Panc1 (cell line): ENCODE measurements around the gene DIAPH2. TPM values are rescaled to one million over a fixed set of nuclear protein-coding genes. Genes with fewer than 3 reads are reported as not detected.

ENCODE experiments used
- ATAC-seq: fragments of 200-7000 bp; cut with Tn5 transposase; 2 replicates; pipeline ENCODE4 v1.9.1; 2020; ENCODE audit warnings: mild to moderate bottlenecking, moderate library complexity
- BruUV-seq: library from RNA; stranded (reverse); fragments of 400-500 nt; replicated peaks from 2 replicates; lab custom pipeline; 2021; lab: Mats Ljungman, UMichigan
- CTCF ChIA-PET: fragments of 300-600 bp; sonication (Branson Sonifier 250); formaldehyde crosslinking; loops from one replicate; lab custom pipeline; 2022; ENCODE audit warnings: antibody characterized with exemption; lab: Charles Lee
- POLR2A ChIA-PET: fragments of 300-600 bp; sonication (Branson Sonifier 250); formaldehyde crosslinking; loops from one replicate; lab custom pipeline; 2022; ENCODE audit warnings: antibody characterized with exemption; lab: Charles Lee
- DNase-seq: peaks from one replicate; pipeline ENCODE4 v3.0.0-alpha.2; 2010; ENCODE audit warnings: low read depth, low spot score
- H3K27ac ChIP-seq: 2 replicates; pipeline ENCODE4 v1.5.1; 2011; ENCODE audit warnings: mild to moderate bottlenecking, low read length, inconsistent platforms
- H3K27me3 ChIP-seq: fragments of 200-500 bp; sonication (Bioruptor generic); 2 replicates; pipeline ENCODE4 v1.6.0; 2014; ENCODE audit warnings: low read length, inconsistent platforms; ENCODE audit not compliant: control insufficient read depth, insufficient read depth
- H3K36me3 ChIP-seq: fragments of 200-500 bp; sonication (Bioruptor generic); 2 replicates; pipeline ENCODE4 v1.5.1; 2014; ENCODE audit warnings: inconsistent platforms, mild to moderate bottlenecking, low read length, moderate library complexity; ENCODE audit not compliant: control insufficient read depth, insufficient read depth
- H3K4me1 ChIP-seq: 2 replicates; pipeline ENCODE4 v1.5.1; 2011; ENCODE audit warnings: inconsistent platforms, mild to moderate bottlenecking, low read length, moderate library complexity; ENCODE audit not compliant: control insufficient read depth, insufficient read depth
- H3K4me3 ChIP-seq, 2 experiments: 2 replicates each; pipeline ENCODE4 v1.5.1; 2011 to 2012; ENCODE audit warnings: low read depth in 2 of 2, low read length in 2 of 2, mild to moderate bottlenecking in 2 of 2, inconsistent platforms in 1 of 2, moderate library complexity in 1 of 2
- H3K9me3 ChIP-seq: fragments of 200-500 bp; sonication (Bioruptor generic); 2 replicates; pipeline ENCODE4 v1.5.1; 2014; ENCODE audit warnings: low read depth, mild to moderate bottlenecking, inconsistent platforms, low read length, moderate library complexity; ENCODE audit not compliant: control insufficient read depth, insufficient read depth
- POLR2AphosphoS5 ChIP-seq: IDR thresholded peaks from 2 replicates; pipeline ENCODE4 v1.6.1; 2012; ENCODE audit warnings: mild to moderate bottlenecking, low read depth, low read length, moderate library complexity
- SIN3A ChIP-seq: IDR thresholded peaks from 2 replicates; pipeline ENCODE4 v1.6.1; 2012; ENCODE audit warnings: low read depth, mild to moderate bottlenecking, low read length, moderate library complexity, borderline replicate concordance; ENCODE audit not compliant: insufficient read depth
- TCF7L2 ChIP-seq: IDR thresholded peaks from 2 replicates; pipeline ENCODE4 v1.6.1; 2011; ENCODE audit warnings: mild to moderate bottlenecking, low read depth, low read length, inconsistent platforms
- in situ Hi-C: cut with HindIII; loops from 2 replicates; pipeline ENCODE4 v1.10.0; 2016; ENCODE audit warnings: low sequenced_read_pairs, low pct_unique_long_range_greater_than_20kb
- intact Hi-C: fragments of 100-400 bp; cut with micrococcal nuclease; formaldehyde crosslinking; loops from one replicate; pipeline ENCODE4 v1.10.0; 2022; ENCODE audit not compliant: unreplicated experiment
- total RNA-seq: library from RNA; stranded (reverse); gene quantifications from one replicate; pipeline ENCODE4 v1.2.1, GENCODE V29; 2021; ENCODE audit not compliant: unreplicated experiment
- TF ChIP-seq, protein P1 (sequence below), 2 experiments: IDR thresholded peaks; 2 replicates each; pipeline ENCODE4 v1.6.1; 2011 to 2012; ENCODE audit warnings: low read depth in 2 of 2, control low read depth in 1 of 2, low read length in 1 of 2, mild to moderate bottlenecking in 1 of 2, moderate library complexity in 1 of 2; ENCODE audit not compliant: insufficient read depth in 1 of 2
- TF ChIP-seq, protein P2 (sequence below): fragments of 450-650 bp; IDR thresholded peaks from 2 replicates; pipeline ENCODE4 v1.5.1; 2017; ENCODE audit warnings: mild to moderate bottlenecking

Gene DIAPH2
- total RNA-seq, 1 experiment from 2014 or later = 17.0 TPM

DNA sequence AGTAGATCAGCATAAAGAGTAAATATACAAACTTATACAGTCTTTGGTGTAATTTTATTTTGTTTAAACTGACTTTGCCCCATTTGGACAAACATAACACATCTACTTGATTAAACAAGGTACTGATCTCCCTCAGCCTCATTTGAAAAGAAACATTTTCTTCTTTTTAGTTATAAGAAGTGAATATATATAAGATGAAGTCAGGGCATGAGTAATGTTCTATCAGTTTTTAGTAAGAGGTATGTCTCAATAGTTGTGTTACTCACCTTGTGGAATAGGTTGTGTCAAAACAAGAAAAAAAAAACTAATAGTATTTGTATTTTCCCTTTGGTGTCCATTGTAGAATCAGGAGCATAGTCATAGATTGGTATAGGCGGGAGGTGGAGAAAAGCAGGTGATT lies 526.4 kb downstream of the DIAPH2 start:
- ATAC-seq (no peak), DNase-seq (no peak)
- Histone ChIP-seq H3K36me3 (no peaks in the 10 kb centered on the region), H3K9me3 (no peaks in the 10 kb centered on the region), H3K4me1 (no peaks in the 10 kb centered on the region), H3K27ac (no peak overlapping the region), H3K4me3 (no peak overlapping the region), H3K27me3 (no peaks in the 10 kb centered on the region)
- intact Hi-C loops (no loop called here), in situ Hi-C loops (no loop called here)
- POLR2A ChIA-PET = no interaction called here
- CTCF ChIA-PET = no interaction called here
- no TSS peak for BruUV-seq
- TF ChIP-seq, protein P1, sequence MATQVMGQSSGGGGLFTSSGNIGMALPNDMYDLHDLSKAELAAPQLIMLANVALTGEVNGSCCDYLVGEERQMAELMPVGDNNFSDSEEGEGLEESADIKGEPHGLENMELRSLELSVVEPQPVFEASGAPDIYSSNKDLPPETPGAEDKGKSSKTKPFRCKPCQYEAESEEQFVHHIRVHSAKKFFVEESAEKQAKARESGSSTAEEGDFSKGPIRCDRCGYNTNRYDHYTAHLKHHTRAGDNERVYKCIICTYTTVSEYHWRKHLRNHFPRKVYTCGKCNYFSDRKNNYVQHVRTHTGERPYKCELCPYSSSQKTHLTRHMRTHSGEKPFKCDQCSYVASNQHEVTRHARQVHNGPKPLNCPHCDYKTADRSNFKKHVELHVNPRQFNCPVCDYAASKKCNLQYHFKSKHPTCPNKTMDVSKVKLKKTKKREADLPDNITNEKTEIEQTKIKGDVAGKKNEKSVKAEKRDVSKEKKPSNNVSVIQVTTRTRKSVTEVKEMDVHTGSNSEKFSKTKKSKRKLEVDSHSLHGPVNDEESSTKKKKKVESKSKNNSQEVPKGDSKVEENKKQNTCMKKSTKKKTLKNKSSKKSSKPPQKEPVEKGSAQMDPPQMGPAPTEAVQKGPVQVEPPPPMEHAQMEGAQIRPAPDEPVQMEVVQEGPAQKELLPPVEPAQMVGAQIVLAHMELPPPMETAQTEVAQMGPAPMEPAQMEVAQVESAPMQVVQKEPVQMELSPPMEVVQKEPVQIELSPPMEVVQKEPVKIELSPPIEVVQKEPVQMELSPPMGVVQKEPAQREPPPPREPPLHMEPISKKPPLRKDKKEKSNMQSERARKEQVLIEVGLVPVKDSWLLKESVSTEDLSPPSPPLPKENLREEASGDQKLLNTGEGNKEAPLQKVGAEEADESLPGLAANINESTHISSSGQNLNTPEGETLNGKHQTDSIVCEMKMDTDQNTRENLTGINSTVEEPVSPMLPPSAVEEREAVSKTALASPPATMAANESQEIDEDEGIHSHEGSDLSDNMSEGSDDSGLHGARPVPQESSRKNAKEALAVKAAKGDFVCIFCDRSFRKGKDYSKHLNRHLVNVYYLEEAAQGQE (IDR thresholded peaks at IDR 0.05; ENCODE audit: insufficient read depth in 1 of 2, low read depth in 2 of 2, low read length in 1 of 2) = no peak
- TF ChIP-seq TCF7L2 = no peak
- no peak for TF ChIP-seq POLR2AphosphoS5
- TF ChIP-seq SIN3A = no peak
- TF ChIP-seq, protein P2, sequence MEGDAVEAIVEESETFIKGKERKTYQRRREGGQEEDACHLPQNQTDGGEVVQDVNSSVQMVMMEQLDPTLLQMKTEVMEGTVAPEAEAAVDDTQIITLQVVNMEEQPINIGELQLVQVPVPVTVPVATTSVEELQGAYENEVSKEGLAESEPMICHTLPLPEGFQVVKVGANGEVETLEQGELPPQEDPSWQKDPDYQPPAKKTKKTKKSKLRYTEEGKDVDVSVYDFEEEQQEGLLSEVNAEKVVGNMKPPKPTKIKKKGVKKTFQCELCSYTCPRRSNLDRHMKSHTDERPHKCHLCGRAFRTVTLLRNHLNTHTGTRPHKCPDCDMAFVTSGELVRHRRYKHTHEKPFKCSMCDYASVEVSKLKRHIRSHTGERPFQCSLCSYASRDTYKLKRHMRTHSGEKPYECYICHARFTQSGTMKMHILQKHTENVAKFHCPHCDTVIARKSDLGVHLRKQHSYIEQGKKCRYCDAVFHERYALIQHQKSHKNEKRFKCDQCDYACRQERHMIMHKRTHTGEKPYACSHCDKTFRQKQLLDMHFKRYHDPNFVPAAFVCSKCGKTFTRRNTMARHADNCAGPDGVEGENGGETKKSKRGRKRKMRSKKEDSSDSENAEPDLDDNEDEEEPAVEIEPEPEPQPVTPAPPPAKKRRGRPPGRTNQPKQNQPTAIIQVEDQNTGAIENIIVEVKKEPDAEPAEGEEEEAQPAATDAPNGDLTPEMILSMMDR = no peak

DNA sequence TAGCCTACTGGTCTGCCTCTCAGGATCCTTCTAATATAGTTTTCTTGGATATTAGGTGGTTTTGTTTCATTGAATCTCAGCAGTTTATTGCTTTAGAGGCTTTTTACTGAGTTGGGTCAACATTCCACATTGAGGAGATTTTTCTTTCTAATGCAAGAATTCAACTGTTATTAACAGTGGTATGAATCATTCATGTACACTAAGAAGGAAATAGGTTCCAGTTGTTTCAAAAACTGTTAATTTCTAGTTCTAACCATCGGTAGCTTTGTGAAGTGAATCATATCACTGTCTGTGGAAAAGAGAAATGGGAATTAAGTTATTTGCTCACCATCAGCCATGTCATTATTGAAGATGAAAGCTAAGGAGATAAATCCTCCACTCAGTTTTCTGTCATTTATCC lies 530.5 kb downstream of the DIAPH2 start:
- H3K4me1 ChIP-seq = no peaks in the 10 kb centered on the region
- no peaks in the 10 kb centered on the region for H3K9me3 ChIP-seq
- no TSS peak for BruUV-seq
- TF ChIP-seq SIN3A (no peak), POLR2AphosphoS5 (no peak), TCF7L2 (no peak)
- TF ChIP-seq, protein P2 = no peak
- TF ChIP-seq, protein P1 (IDR thresholded peaks at IDR 0.05; ENCODE audit: insufficient read depth in 1 of 2, low read depth in 2 of 2, low read length in 1 of 2) = no peak
- no peaks in the 10 kb centered on the region for H3K27me3 ChIP-seq
- no peak overlapping the region for H3K4me3 ChIP-seq
- in situ Hi-C loops (no loop called here), intact Hi-C loops (no loop called here)
- no peak for DNase-seq
- ChIA-PET POLR2A (no interaction called here), CTCF (no interaction called here)
- no peaks in the 10 kb centered on the region for H3K36me3 ChIP-seq
- H3K27ac ChIP-seq = no peak overlapping the region
- no peak for ATAC-seq
